Activated CD8-positive, alpha-beta memory T cell treated with anti-CD3 and anti-CD28 coated beads for 1 hour (primary cell): Measurements from ENCODE around the gene CROCC.
"Not testable (repeated sequence)": the region's sequence is repeated elsewhere in the genome, so short reads cannot be mapped to it uniquely, and the experiment has no call there.

ENCODE experiments used
- DNase-seq, 2 donors: peaks; one replicate each; pipeline ENCODE4 v3.0.0-alpha.2; 2020; ENCODE audit warnings: low read depth in 1 of 2; ENCODE audit errors: extremely low read depth in 1 of 2

The CROCC gene

GRCh38 chr1:16913833-16914662 is 7.7 kb upstream of the CROCC start:
- peak; percentile 71 to 96 for DNase-seq

- DNase-seq, result not testable (repeated sequence)
Observed at GRCh38 chr1:16914928-16915626, 6.7 kb upstream of the CROCC start.

GRCh38 chr1:16915627-16915973 is 6.1 kb upstream of the CROCC start:
- no peak for DNase-seq

GRCh38 chr1:16916036-16916880 is 5.5 kb upstream of the CROCC start:
- DNase-seq, result not testable (repeated sequence)

GRCh38 chr1:16918371-16918770 is 3.4 kb upstream of the CROCC start:
- no peak for DNase-seq

GRCh38 chr1:16918936-16919665 is 2.6 kb upstream of the CROCC start:
- not testable (repeated sequence) for DNase-seq

- DNase-seq, result no peak
Observed at GRCh38 chr1:16920951-16921350, 780 bp upstream of the CROCC start.

- DNase-seq, result no peak
Observed at GRCh38 chr1:16922466-16922865, 735 bp downstream of the CROCC start.

- no peak for DNase-seq
Observed at GRCh38 chr1:16922885-16923431, 1.2 kb downstream of the CROCC start.

- DNase-seq, result no peak
Observed at GRCh38 chr1:16924216-16924918, 2.6 kb downstream of the CROCC start.

GRCh38 chr1:16924919-16925477 is 3.3 kb downstream of the CROCC start:
- DNase-seq, result no peak

- DNase-seq, result no peak
Observed at GRCh38 chr1:16925635-16926490, 4.1 kb downstream of the CROCC start.

- no peak for DNase-seq
Observed at GRCh38 chr1:16926491-16927073, 4.9 kb downstream of the CROCC start.

- DNase-seq, result no peak
Observed at GRCh38 chr1:16927256-16927655, 5.5 kb downstream of the CROCC start.

- DNase-seq, result no peak
Observed at GRCh38 chr1:16927711-16928485, 6.2 kb downstream of the CROCC start.

GRCh38 chr1:16929146-16930041 is 7.7 kb downstream of the CROCC start:
- not testable (repeated sequence) for DNase-seq
